ENCODE measurements around the gene AP5S1. TPM values are rescaled to one million over a fixed set of nuclear protein-coding genes. Genes with fewer than 3 reads are reported as not detected.

The AP5S1 gene
- total and polyA plus RNA-seq, 2 of the 13 experiments (the other 11 are each of a cell fraction or from before 2014, with no cell fraction given): 7.9 to 23.2 TPM

- no peak for TF ChIP-seq ZNF580 (CRISPR knock-in tag; IDR thresholded peaks at IDR 0.05; ENCODE audit: borderline replicate concordance, low read depth)
- no peak for TF ChIP-seq ELF4 (CRISPR knock-in tag; IDR thresholded peaks at IDR 0.05; ENCODE audit: borderline replicate concordance)
- TF ChIP-seq ZBTB33 (CRISPR knock-in tag; IDR thresholded peaks at IDR 0.05): peak; percentile 100
- TF ChIP-seq ZNF224 (CRISPR knock-in tag; IDR thresholded peaks at IDR 0.05): no peak
- TF ChIP-seq SYNCRIP (IDR thresholded peaks at IDR 0.05; ENCODE audit: insufficient read depth, low read depth, low read length): no peak
- no peak; the same call in 1 of the 2 replicates for TF ChIP-seq ZNF414 (CRISPR knock-in tag; IDR thresholded peaks at IDR 0.05)
- TF ChIP-seq ELF1 (CRISPR knock-in tag; IDR thresholded peaks at IDR 0.05): no peak
- no peak for TF ChIP-seq SALL2 (CRISPR knock-in tag; IDR thresholded peaks at IDR 0.05)
- TF ChIP-seq PATZ1 (CRISPR knock-in tag; IDR thresholded peaks at IDR 0.05): peak; percentile 54; the same call in 1 of the 2 replicates
- no peak for TF ChIP-seq YY1 (IDR thresholded peaks at IDR 0.05; ENCODE audit: insufficient read depth, insufficient replicate concordance, low read depth, low read length)
- no peak for TF ChIP-seq ZNF362 (CRISPR knock-in tag; IDR thresholded peaks at IDR 0.05; ENCODE audit: borderline replicate concordance)
- no peak for TF ChIP-seq ZNF589 (CRISPR knock-in tag; conservative IDR thresholded peaks at IDR 0.05)
- no peak for TF ChIP-seq YEATS4 (CRISPR knock-in tag; IDR thresholded peaks at IDR 0.05; ENCODE audit: borderline replicate concordance)
- TF ChIP-seq ZMYM2 (CRISPR knock-in tag; IDR thresholded peaks at IDR 0.05): no peak
- TF ChIP-seq MYNN (CRISPR knock-in tag; IDR thresholded peaks at IDR 0.05; ENCODE audit: low read depth): no peak
- TF ChIP-seq ZNF674 (CRISPR knock-in tag; IDR thresholded peaks at IDR 0.05; ENCODE audit: low read depth): no peak
- TF ChIP-seq ZNF430 (CRISPR knock-in tag; IDR thresholded peaks at IDR 0.05): no peak
- TF ChIP-seq SP1 (IDR thresholded peaks at IDR 0.05): no peak
- 0 out of 2 replicates have a peak, but pooled peaks have one; percentile 33 for TF ChIP-seq SP1 (CRISPR knock-in tag; IDR thresholded peaks at IDR 0.05)
- TF ChIP-seq ZFP41 (CRISPR knock-in tag; IDR thresholded peaks at IDR 0.05; ENCODE audit: borderline replicate concordance): no peak
- no peak for TF ChIP-seq ZNF619 (CRISPR knock-in tag; IDR thresholded peaks at IDR 0.05)
- no peak for TF ChIP-seq ZNF782 (CRISPR knock-in tag; IDR thresholded peaks at IDR 0.05; ENCODE audit: borderline replicate concordance)
- no peak for TF ChIP-seq DMTF1 (CRISPR knock-in tag; IDR thresholded peaks at IDR 0.05)
These were observed 23.1 kb downstream of the AP5S1 start (continued) for GRCh38 chr20:3843490-3843889.

Measured in HepG2 (cell line).